Measurements from ENCODE around the gene CRYBG2. TPM values are rescaled to one million over a fixed set of nuclear protein-coding genes. Genes with fewer than 3 reads are reported as not detected.
"Not testable (repeated sequence)": the region's sequence is repeated elsewhere in the genome, so short reads cannot be mapped to it uniquely, and the experiment has no call there.

The CRYBG2 gene
- total RNA-seq, 2 experiments from 2014 or later, result 2.2 to 2.6 TPM

- H3K4me3 Mint-ChIP-seq, result no peak overlapping the region
- H3K9me3 Mint-ChIP-seq, result no peaks in the 10 kb centered on the region
- H3K27me3 Mint-ChIP-seq, result peaks cover 17% of the 10 kb centered on the region
- H3K4me1 Mint-ChIP-seq, result peaks cover 19% of the 10 kb centered on the region
- H3K36me3 Mint-ChIP-seq (ENCODE audit: low read depth), result no peaks in the 10 kb centered on the region
- ChIA-PET CTCF (interaction anchor here (1.3 to 2.2 kb wide), 3 partner anchors 12 to 63 kb away, joined by 3 to 7 read pairs (median 4); partner anchors contain the start of gene CD52), POLR2A (no interaction called here)
- H3K27ac Mint-ChIP-seq, result no peak overlapping the region
- DNase-seq, result no peak
Measured at GRCh38 chr1:26338670-26339069, 15.3 kb downstream of the CRYBG2 start.

- DNase-seq, result no peak
- ChIA-PET POLR2A (no interaction called here), CTCF (interaction anchor here (0.6 to 2.2 kb wide), 8 partner anchors 11 to 162 kb away, joined by 3 to 7 read pairs (median 3); partner anchors contain the start of genes CD52 and CEP85)
- H3K27ac Mint-ChIP-seq, result no peak overlapping the region
- H3K4me1 Mint-ChIP-seq, result peaks cover 19% of the 10 kb centered on the region
- H3K4me3 Mint-ChIP-seq, result peak overlapping the region; percentile 25
- peaks cover 18% of the 10 kb centered on the region for H3K27me3 Mint-ChIP-seq
- H3K36me3 Mint-ChIP-seq (ENCODE audit: low read depth), result no peaks in the 10 kb centered on the region
- no peaks in the 10 kb centered on the region for H3K9me3 Mint-ChIP-seq
Measured at GRCh38 chr1:26337625-26338024, 16.3 kb downstream of the CRYBG2 start.

DNA sequence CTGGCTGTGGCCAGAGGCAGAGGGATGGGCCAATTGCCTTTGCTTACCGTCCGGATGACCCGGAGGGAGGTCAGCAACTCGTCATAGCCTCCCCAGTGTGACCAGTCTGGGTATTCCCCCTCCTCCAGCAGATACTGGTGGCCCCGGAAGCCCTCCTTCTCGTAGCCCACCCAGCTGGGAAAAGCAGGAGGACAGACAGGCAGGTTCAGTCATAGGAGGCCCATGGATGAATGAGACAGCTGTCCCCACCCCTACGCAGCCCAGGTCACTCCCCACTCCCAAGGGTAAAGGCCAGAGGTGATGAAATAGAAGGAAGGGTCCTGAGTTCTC is 16.8 kb downstream of the CRYBG2 start:
- peaks cover 19% of the 10 kb centered on the region for H3K4me1 Mint-ChIP-seq

DNA sequence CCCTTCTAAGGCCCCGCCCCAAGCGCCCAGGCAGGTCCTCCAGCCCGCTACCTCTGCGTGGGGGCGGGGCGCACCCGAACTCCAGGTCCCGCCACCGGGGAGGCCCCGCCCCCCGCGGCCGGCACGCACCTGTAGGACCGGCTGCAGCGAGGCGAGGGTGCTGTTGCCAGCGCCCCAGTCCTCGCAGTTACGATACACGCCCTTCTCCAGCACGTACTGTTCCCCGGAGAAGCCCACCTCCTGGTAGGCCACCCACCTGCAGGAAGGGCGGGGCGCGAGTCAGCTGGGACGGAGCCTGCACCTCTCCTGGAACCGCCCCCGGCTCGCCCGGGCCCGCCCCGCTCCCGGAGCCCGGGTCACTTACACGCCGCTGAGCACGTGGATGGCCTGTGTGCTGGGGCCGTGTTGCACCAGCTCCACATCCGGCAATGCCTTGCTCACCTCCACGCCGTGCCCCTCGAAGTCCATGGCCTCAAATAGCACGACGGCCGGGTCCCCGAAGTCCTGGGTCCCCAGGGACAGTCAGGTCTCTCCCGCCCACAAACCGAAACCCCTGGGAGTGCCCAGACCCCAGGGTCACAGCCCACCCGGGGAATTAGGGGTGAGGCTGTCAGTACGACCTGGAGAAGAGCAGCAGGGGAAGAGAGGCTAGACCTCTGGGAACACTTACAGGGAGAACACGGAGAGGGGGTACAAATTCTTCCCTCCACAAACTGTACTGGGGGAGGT is 17.3 kb downstream of the CRYBG2 start:
- POLR2A ChIA-PET, result no interaction called here
- no peaks in the 10 kb centered on the region for H3K36me3 Mint-ChIP-seq (ENCODE audit: low read depth)
- no peaks in the 10 kb centered on the region for H3K9me3 Mint-ChIP-seq
- DNase-seq, result peak; percentile 81
- H3K4me1 Mint-ChIP-seq, result peaks cover 19% of the 10 kb centered on the region
- peak overlapping the region; percentile 87 for H3K4me3 Mint-ChIP-seq
- H3K27me3 Mint-ChIP-seq, result peaks cover 14% of the 10 kb centered on the region
- no peak overlapping the region for H3K27ac Mint-ChIP-seq
- CTCF ChIA-PET, result interaction anchor here (1.1 to 2.2 kb wide), 5 partner anchors 12 to 103 kb away, joined by 3 to 7 read pairs (median 4); partner anchors contain the start of genes CD52 and CEP85

More for the DNA sequence above, 16.8 kb downstream of the CRYBG2 start:
- Mint-ChIP-seq H3K9me3 (no peaks in the 10 kb centered on the region), H3K4me3 (peak overlapping the region; percentile 53), H3K36me3 (ENCODE audit: low read depth) (no peaks in the 10 kb centered on the region), H3K27ac (no peak overlapping the region), H3K27me3 (peaks cover 16% of the 10 kb centered on the region)
- POLR2A ChIA-PET, result no interaction called here
- CTCF ChIA-PET, result interaction anchor here (0.6 to 2.2 kb wide), 6 partner anchors 11 to 162 kb away, joined by 3 to 7 read pairs (median 4); partner anchors contain the start of genes CD52 and CEP85
- no peak for DNase-seq

- no peak for DNase-seq
- H3K36me3 Mint-ChIP-seq (ENCODE audit: low read depth), result no peaks in the 10 kb centered on the region
Measured at GRCh38 chr1:26335774-26336476, 18.0 kb downstream of the CRYBG2 start.

DNA sequence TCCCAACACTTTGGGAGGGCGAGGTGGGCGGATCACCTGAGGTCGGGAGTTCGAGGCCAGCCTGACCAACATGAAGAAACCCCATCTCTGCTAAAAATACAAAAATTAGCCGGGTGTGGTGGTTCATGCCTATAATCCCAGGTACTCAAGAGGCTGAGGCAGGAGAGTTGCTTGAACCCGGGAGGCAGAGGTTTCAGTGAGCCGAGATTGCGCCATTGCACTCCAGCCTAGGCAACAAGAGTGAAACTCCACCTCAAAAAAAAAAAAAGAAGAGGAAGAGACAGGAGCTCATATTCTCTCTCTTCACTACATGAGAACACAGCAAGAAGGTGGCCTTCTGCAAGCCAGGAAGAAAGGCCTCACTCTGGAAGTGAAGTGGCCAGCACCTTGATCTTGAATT is 20.6 kb downstream of the CRYBG2 start:
- H3K27me3 Mint-ChIP-seq; POLR2A ChIA-PET; H3K9me3 Mint-ChIP-seq; DNase-seq; H3K36me3 Mint-ChIP-seq (ENCODE audit: low read depth); H3K4me3 Mint-ChIP-seq; H3K27ac Mint-ChIP-seq: not testable (repeated sequence)
- peaks cover 19% of the 10 kb centered on the region for H3K4me1 Mint-ChIP-seq
- CTCF ChIA-PET, result interaction anchor here (0.6 to 21.1 kb wide), 4 partner anchors 11 to 123 kb away, joined by 4 to 442 read pairs (median 12); partner anchors contain the start of gene SH3BGRL3

More at GRCh38 chr1:26335774-26336476, 18.0 kb downstream of the CRYBG2 start:
- ChIA-PET POLR2A (no interaction called here), CTCF (no interaction called here)
- peaks cover 14% of the 10 kb centered on the region for H3K27me3 Mint-ChIP-seq
- no peaks in the 10 kb centered on the region for H3K9me3 Mint-ChIP-seq
- H3K4me1 Mint-ChIP-seq, result peaks cover 19% of the 10 kb centered on the region
- peak overlapping the region; percentile 87 for H3K4me3 Mint-ChIP-seq
- H3K27ac Mint-ChIP-seq, result peak overlapping the region; percentile 72

GRCh38 chr1:26330276-26330675 is 23.7 kb downstream of the CRYBG2 start:
- DNase-seq, result no peak
- Mint-ChIP-seq H3K36me3 (ENCODE audit: low read depth) (no peaks in the 10 kb centered on the region), H3K27ac (no peak overlapping the region), H3K27me3 (peaks cover 6% of the 10 kb centered on the region), H3K9me3 (no peaks in the 10 kb centered on the region), H3K4me1 (peaks cover 4% of the 10 kb centered on the region), H3K4me3 (no peak overlapping the region)
- POLR2A ChIA-PET, result no interaction called here
- CTCF ChIA-PET, result interaction anchor here (1.0 to 21.1 kb wide), 3 partner anchors 9 to 46 kb away, joined by 3 to 442 read pairs (median 4); partner anchors contain the start of gene SH3BGRL3

GRCh38 chr1:26329380-26329779 is 24.6 kb downstream of the CRYBG2 start:
- H3K27ac Mint-ChIP-seq; POLR2A ChIA-PET; DNase-seq; H3K36me3 Mint-ChIP-seq (ENCODE audit: low read depth); H3K4me1 Mint-ChIP-seq; H3K9me3 Mint-ChIP-seq; H3K27me3 Mint-ChIP-seq; H3K4me3 Mint-ChIP-seq: not testable (repeated sequence)
- CTCF ChIA-PET, result interaction anchor here (1.0 to 21.1 kb wide), 4 partner anchors 8 to 45 kb away, joined by 3 to 442 read pairs (median 4); partner anchors contain the start of genes CD52 and SH3BGRL3

- no peak for DNase-seq
- POLR2A ChIA-PET, result no interaction called here
- CTCF ChIA-PET, result interaction anchor here (1.2 to 21.1 kb wide), 2 partner anchors 11 to 44 kb away, joined by 3 to 442 read pairs; partner anchors contain the start of genes CD52 and SH3BGRL3
Measured at GRCh38 chr1:26328597-26328996, 25.3 kb downstream of the CRYBG2 start.

DNA sequence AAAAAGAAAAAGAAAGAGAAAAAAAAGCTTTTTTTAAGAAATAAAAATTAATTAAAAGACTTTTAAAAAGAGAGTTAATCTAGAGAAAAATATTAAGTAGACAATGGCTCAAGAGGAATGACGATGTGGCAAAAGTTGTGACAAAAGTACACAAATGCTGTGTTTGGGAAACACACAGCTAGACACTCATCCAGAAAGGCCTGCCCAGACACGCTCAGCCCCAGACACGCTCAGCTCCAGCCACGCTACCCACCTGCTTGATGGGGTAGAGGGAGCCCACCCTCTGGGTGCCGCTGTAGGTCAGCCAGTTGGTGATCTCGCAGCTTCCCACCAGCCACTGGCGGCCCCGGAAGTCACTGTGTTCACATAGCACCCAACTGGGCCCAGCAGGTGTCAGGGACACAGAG is 26.0 kb downstream of the CRYBG2 start:
- H3K4me3 Mint-ChIP-seq, result no peak overlapping the region
- peaks cover 14% of the 10 kb centered on the region for H3K36me3 Mint-ChIP-seq (ENCODE audit: low read depth)
- H3K9me3 Mint-ChIP-seq, result no peaks in the 10 kb centered on the region
- DNase-seq, result no peak
- H3K27ac Mint-ChIP-seq, result no peak overlapping the region
- H3K4me1 Mint-ChIP-seq, result peaks cover 9% of the 10 kb centered on the region
- H3K27me3 Mint-ChIP-seq, result peaks cover under 1% of the 10 kb centered on the region
- CTCF ChIA-PET, result interaction anchor here (0.9 to 21.1 kb wide), 2 partner anchors 44 to 63 kb away, joined by 4 to 442 read pairs; partner anchors contain the start of gene SH3BGRL3
- POLR2A ChIA-PET, result no interaction called here

More at GRCh38 chr1:26328597-26328996, 25.3 kb downstream of the CRYBG2 start:
- Mint-ChIP-seq H3K4me3 (no peak overlapping the region), H3K9me3 (no peaks in the 10 kb centered on the region), H3K27me3 (peaks cover 2% of the 10 kb centered on the region), H3K4me1 (peaks cover 4% of the 10 kb centered on the region), H3K36me3 (ENCODE audit: low read depth) (peaks cover 8% of the 10 kb centered on the region), H3K27ac (no peak overlapping the region)

DNA sequence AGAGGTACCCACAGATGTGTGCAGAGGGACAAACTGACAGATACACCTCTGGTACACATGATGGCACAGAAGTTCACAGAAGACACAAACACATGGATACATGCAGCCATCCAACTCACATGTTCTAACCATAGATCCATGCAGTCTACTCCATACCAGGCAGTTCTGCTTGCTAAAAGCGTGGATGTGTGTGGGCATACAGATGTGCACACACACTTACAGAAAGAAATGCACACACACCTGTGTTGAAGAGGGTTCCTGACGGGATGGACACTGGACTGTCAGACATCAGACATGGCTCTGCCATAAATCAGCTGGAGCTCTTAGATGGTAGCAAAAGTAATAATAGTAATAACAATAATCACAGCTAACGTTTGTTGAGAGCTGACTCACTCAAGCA is 29.4 kb downstream of the CRYBG2 start:
- POLR2A ChIA-PET, result no interaction called here

DNA sequence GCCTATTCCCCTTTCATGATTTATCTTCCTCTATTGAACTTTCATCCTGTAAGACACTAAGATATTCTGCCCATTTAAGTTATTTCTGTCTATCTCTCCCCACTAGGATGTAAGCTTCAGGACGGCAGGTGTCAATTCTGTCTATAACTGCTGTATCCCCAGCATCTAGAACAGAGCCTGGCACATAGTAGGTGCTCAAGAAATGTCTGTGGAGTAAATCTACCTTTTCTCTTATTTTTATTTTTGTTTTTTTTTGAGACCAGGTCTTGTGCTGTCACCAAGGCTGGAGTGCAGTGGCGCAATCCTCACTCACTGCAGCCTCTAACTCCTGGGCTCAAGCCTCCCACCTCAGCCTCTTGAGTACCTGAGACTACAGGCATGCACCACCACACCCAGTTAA is 30.5 kb downstream of the CRYBG2 start:
- H3K27me3 Mint-ChIP-seq, result no peaks in the 10 kb centered on the region
- CTCF ChIA-PET, result interaction anchor here (0.8 to 21.1 kb wide), 5 partner anchors 9 to 93 kb away, joined by 3 to 442 read pairs (median 20); partner anchors contain the start of genes SH3BGRL3 and UBXN11
- peaks cover 37% of the 10 kb centered on the region for H3K4me1 Mint-ChIP-seq
- DNase-seq, result no peak
- peaks cover 47% of the 10 kb centered on the region for H3K36me3 Mint-ChIP-seq (ENCODE audit: low read depth)
- H3K4me3 Mint-ChIP-seq, result no peak overlapping the region
- POLR2A ChIA-PET, result no interaction called here
- peak overlapping the region; percentile 50 for H3K27ac Mint-ChIP-seq
- H3K9me3 Mint-ChIP-seq, result no peaks in the 10 kb centered on the region

More for the DNA sequence above, 29.4 kb downstream of the CRYBG2 start:
- Mint-ChIP-seq H3K9me3 (no peaks in the 10 kb centered on the region), H3K27me3 (no peaks in the 10 kb centered on the region), H3K4me1 (peaks cover 37% of the 10 kb centered on the region), H3K27ac (no peak overlapping the region), H3K36me3 (ENCODE audit: low read depth) (peaks cover 35% of the 10 kb centered on the region), H3K4me3 (no peak overlapping the region)
- DNase-seq, result no peak
- CTCF ChIA-PET, result interaction anchor here (21.1 kb wide), 1 partner anchor 40 kb away, joined by 442 read pairs; the partner anchor contains the start of gene SH3BGRL3

GRCh38 chr1:26322042-26322331 is 31.9 kb downstream of the CRYBG2 start:
- Mint-ChIP-seq H3K4me3 (no peak overlapping the region), H3K9me3 (no peaks in the 10 kb centered on the region), H3K4me1 (peaks cover 44% of the 10 kb centered on the region), H3K27ac (no peak overlapping the region), H3K27me3 (no peaks in the 10 kb centered on the region), H3K36me3 (ENCODE audit: low read depth) (peaks cover 54% of the 10 kb centered on the region)
- no peak for DNase-seq
- ChIA-PET CTCF (interaction anchor here (0.7 to 21.1 kb wide), 28 partner anchors 8 to 152 kb away, joined by 3 to 442 read pairs (median 4); partner anchors contain the start of genes CEP85, SH3BGRL3, UBXN11 and ZNF593), POLR2A (interaction anchor here (1.9 kb wide), 1 partner anchor 37 kb away, joined by 9 read pairs; no protein-coding TSS in a partner anchor)

Data from activated CD4-positive, alpha-beta T cell treated with anti-CD3 and anti-CD28 coated beads, Interleukin-2, amount 10 ng/mL, durations not matched to agents 7 days and 5 days (primary cell).